CD4-positive, alpha-beta T cell treated with Interleukin-4 for 1 hour (primary cell): ENCODE measurements around the gene TSHZ2.
"Not testable (repeated sequence)": the region's sequence is repeated elsewhere in the genome, so short reads cannot be mapped to it uniquely, and the experiment has no call there.

Source experiments
- DNase-seq, 2 donors: peaks; one replicate each; pipeline ENCODE4 v3.0.0-alpha.2; 2020 to 2022

Gene TSHZ2

DNA sequence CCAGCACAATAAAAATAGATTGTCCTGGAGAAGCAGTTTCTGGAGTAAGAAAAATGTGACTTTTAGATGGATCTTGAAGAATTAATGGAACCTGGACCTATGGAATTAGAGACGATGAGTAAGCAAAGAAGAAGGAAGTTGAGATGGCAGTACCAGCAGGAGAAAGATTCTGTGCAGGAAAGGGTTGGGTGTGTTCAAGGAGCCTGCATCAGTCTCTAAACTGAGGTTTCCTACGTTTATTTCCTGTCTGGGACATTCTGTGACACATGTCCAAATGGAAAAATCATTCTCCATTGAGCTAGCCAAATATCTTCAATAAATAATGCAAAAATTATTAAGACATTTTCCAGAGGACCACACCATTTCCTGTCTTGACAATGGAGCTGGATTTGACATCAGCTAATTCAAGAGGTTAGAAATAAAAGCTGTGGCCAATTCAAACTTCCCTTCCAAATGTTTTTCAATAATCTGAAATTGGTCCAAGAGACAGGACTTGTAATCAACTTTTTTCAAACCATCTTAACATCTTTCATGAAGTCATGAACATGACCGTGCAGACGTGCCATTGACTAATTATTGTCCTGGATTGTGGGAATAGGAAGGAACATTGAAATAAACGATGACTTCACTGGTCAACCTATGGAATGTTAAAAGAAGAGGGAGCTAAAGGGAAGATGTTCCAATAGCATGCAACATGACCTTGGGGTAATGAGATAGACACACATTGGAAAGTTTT is 423.2 kb downstream of the TSHZ2 start:
- DNase-seq: no peak

DNA sequence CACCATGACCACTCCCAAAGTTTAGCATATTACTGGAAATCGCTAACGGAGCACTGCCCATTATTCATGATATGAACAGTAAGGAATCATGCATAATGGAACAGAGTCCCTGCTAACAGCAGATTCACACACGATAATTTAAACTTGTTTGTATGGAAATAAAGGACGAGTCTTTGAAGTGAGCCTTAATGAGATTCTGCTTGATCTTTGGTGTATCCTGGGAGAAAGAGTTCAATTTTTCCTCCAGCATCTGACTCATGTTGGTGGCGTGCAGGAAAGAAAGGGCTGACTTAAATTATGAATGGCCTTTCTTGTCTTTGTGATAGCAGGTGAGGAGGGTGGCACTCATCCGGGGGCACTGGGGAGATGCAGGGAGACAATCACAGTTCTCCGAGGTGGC is 426.9 kb downstream of the TSHZ2 start:
- DNase-seq: no peak

- no peak for DNase-seq
These were observed 427.6 kb downstream of the TSHZ2 start for GRCh38 chr20:53399592-53400335.

DNA sequence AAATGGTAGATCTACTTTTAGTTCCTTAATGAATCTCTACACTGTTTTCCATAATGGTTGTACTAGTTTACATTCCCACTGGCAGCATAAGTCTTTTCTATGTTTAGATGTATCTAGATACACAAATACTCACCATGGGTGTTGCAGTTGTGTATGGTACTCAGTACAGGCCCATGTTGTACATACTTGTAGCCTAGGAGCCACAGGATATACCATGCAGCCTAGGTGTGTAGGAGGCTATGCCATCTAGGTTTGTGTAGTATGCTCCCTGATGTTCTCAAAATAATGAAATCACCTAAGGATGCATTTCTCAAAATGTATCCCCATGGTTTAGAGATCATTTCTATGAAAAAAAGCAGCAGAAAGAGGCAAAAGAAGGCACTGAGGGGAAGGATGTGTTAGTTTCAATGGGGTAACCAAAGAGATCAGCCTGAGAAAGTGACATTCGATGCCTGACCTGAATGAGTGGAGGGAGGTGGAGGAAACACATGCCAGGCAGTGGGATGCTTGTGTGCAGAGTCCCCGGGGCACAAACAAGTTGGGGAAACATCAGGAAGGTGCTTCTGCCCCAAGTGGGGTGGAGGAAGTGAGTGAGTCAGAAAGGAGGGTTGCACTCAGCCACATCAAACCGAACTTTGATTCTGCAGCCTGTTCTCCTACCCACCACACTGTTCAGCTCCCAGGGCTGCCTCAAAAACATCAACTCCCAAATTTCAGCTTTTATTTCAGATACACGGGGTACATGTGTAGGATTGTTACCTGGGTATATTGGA is 430.3 kb downstream of the TSHZ2 start:
- DNase-seq: peak in 1 of 2 donors; percentile 2

DNA sequence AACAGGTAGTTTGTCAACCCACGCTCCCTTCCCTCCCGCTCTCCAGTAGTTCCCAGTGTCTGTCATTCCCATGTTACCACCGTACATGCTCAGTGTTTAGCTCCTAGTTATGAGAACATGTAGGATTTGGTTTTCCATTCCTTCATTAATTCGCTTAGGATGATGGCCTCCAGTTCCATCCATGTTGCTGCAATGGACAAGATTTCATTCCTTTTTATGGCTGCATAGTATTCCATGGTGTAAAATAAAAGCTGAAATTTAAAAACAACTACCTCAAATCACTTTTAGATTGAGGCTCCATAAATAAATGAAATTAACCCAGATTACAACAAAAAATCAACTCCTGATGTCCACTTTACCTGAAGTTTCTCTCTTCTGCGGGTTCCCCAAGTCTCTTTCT is 430.9 kb downstream of the TSHZ2 start:
- DNase-seq: no peak

DNA sequence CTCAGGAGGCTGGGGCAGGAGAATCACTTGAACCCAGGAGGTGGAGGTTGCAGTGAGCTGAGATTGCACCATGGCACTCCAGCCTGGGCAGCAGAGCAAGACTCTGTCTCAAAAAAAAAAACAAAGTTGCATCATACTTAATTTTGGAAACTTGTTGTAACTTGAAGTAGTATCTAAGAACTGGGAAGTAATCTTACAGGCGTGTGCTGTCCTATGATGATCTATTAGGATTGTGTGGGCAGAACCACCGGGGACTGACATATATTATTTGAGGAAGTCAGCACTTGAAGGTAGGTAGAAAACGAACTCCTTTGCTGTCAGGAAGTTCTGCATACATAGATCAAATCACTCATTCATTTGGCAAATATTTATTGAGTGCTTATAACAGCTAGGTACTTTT is 433.0 kb downstream of the TSHZ2 start:
- DNase-seq: no peak

DNA sequence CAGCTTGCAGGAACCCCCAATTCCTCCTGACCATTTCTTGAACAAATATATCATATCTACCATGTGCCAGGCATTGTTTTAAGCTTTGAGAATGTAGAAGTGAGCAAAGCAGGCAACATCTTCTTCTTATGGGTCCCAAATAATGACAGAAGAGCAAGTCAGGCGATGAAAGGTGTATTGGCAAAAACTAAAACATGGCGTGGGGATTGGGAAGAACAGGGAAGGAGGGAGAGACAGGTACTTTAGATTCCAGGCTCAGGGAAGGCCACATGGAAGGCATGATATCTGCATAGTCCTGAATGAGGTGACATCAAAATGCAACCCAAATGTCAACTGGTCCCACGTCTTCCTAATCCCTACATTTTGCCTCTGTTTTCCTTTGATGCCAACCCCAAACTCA is 434.4 kb downstream of the TSHZ2 start:
- DNase-seq: no peak

DNA sequence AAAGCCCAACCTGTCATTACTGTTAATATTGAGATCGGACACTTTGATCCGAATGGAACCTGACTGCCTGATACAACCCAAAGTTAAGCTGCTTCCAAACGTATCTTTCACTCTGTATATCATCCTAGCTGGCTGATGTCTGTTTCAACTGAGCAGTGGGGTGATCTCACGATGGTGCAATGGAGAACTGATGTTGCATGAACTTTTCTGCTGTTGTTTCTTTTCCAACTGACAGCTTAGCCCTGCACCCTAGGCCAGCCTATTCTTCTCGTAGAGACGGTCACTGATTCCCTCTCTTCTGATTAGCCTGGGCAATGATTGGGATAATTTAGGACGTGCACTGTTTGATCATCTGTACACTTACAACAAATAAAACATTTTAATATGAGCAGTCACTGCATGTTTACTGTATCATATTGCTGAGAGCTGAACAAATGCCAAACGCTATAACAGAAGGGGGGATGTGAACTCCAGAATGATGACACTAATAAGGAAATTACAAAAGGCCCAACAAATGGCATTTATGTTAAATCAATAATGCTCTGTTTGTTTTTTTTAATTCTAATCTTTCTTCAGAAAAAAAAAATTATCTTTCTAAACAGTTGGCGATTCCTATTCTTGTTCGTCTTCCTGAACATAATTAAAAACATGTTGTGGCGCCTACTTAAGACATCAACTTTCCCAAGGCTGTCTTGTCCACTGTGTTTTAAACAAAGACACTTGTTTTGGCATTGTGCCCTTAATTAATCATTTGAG is 436.7 kb downstream of the TSHZ2 start:
- DNase-seq: no peak

GRCh38 chr20:53409447-53409717 is 437.2 kb downstream of the TSHZ2 start:
- no peak for DNase-seq

DNA sequence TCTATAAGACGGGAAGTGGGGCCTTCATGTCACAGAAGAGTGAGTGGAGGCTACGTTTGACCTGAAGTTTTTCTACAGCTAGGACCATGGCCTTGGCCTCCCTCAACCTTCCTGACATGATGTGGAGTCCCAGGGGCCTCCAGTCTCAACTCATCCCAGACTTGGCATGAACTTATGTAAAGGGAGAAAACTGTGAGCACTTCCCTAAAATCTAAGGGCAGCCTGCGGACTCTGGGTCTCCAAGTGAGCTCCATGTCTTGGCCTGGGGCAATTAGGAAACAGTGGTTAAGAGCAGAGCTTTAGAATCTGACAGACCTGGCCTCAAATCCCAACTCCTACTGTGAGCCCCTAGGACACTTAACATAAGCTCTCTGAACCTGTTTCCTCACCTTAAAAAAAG is 439.0 kb downstream of the TSHZ2 start:
- DNase-seq: no peak

GRCh38 chr20:53411891-53412290 is 439.7 kb downstream of the TSHZ2 start:
- no peak for DNase-seq

DNA sequence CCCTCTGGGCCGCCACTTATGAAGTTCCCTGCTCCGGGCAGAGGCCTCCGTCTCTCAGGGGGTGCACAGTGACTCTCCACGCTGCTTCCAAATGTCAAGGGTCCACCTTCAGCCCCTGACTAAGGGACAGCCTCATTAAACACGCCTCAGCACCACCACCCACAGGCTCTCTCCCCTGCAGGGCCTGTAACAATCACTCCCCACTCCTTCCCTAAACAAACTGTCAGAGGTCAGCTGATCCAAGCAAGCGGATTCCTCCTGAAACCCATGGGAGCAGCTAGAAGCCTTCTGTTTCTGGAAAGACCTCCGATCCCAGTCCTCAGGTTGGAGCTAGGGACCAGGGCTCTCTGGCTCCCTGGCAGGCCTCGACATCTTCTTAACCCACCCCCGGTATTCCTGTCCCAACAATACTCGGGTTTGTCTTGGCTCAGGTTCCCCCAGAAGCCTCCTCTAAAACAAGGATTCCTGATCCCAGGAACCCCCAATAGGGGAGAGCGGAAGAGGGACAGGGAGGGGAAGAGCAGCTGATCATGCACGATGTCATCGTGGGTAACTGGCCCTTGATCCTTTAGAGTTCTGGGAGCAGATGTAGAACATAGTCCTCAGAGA is 440.5 kb downstream of the TSHZ2 start:
- DNase-seq: no peak

DNA sequence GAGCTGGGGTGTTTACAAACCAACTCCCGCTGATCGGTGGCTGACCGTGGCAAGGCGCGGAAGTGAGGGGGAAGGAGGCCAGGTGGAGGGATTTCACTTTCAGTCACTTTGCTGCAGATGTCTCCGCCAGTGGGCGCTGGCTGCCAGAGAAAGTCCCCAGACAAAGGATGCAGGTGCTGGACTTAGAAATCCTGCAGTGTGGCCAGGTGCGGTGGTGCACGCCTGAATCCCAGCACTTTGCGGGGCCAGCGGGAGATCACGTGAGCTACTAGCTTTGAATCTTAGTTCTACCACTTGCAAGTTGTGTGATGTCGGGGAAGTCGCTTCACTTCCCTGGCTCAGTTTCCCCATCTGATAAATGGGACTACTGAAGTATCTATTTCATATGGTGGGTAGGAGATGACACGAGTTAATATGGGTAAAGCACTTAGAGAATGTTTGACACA is 441.1 kb downstream of the TSHZ2 start:
- DNase-seq: peak; percentile 52 to 59

- not testable (repeated sequence) for DNase-seq
These were observed 441.7 kb downstream of the TSHZ2 start for GRCh38 chr20:53413845-53414244.

GRCh38 chr20:53419693-53420460 is 447.7 kb downstream of the TSHZ2 start:
- DNase-seq: no peak

- no peak for DNase-seq
These were observed 449.2 kb downstream of the TSHZ2 start for GRCh38 chr20:53421343-53421742.

DNA sequence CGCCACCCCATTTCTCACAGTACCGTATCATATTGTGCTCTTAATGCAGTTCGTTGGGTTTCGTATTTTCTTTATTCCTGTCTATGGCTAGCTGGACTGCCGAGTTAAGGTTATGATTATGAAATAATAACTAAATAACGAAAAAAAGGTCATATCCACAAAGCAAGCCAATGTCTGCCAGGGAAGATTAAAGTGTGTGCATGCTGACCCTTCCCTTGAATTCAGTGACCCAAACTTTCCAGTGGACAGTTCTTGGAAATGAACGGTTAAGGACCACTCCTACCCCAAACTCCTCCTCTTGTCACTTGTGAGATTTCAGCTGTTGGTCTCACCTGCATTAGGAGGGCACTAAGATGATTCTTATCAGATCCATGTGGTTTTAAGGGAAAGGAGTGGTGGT is 449.9 kb downstream of the TSHZ2 start:
- DNase-seq: no peak

GRCh38 chr20:53423587-53424146 is 451.5 kb downstream of the TSHZ2 start:
- DNase-seq: no peak

- DNase-seq: no peak
These were observed 453.3 kb downstream of the TSHZ2 start for GRCh38 chr20:53425481-53425880.

- DNase-seq: no peak
These were observed 453.8 kb downstream of the TSHZ2 start for GRCh38 chr20:53425941-53426340.

DNA sequence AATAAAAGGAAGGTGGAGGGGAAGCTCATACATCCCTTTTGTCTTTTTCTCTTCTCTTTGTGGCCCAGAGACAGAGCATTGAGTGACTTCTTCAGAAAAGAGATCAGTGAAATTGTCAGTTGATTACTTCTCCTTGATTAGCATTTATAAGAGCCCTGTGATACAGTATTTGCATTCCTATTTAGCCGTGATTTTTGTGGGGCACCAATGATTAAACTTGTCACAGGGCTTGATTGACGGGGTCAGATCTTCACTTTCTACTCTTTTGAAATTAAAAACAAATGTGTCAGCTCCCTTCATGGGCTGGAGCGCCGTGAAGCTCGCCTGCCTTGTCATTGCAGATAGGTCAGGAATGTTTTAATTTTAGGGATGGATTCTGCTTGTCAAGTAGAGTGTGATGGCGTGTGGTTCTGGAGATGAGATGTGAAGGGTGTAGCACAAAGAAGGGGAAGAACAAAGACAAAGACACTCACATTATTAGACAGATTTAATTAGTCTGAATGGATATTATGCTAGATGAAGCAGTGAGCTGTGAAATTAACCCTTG is 454.7 kb downstream of the TSHZ2 start:
- no peak for DNase-seq
